GM11168 (cell line): Measurements from ENCODE around the gene C2orf49.
"Not testable (repeated sequence)": the region's sequence is repeated elsewhere in the genome, so short reads cannot be mapped to it uniquely, and the experiment has no call there.

Experiments used
- in situ Hi-C: fragments of 300-500 bp; cut with MboI; formaldehyde crosslinking; loops from one replicate; pipeline ENCODE4 v1.12.0; 2022; ENCODE audit warnings: low sequenced_read_pairs; ENCODE audit not compliant: unreplicated experiment

C2orf49 gene

DNA sequence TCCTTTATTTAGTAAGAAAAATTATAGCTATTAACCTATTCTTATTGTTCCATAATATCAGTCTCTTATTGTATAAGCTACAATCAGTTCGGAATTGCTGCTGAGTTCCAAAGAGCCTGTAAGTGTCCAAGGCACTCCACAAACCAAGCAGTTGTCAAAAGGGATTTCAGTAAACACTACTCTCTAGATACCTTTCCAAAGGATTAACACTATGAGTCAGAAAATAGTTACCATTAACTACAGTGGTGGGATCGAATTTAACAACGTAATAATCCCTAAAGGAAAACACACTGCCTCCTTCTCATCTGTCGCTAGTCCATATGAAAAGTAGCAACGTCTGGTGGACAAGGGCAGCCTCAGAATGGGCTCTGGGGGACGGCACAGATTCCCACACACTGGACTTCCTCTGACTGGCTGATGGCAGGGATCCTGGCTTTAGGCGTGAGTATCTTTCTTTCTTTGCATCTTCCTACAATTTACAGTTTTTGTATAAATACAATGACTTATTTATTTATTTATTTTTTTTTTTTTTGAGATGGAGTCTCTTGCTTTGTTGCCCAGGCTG, 16.6 kb upstream of the C2orf49 start:
- in situ Hi-C loops = no loop called here

DNA sequence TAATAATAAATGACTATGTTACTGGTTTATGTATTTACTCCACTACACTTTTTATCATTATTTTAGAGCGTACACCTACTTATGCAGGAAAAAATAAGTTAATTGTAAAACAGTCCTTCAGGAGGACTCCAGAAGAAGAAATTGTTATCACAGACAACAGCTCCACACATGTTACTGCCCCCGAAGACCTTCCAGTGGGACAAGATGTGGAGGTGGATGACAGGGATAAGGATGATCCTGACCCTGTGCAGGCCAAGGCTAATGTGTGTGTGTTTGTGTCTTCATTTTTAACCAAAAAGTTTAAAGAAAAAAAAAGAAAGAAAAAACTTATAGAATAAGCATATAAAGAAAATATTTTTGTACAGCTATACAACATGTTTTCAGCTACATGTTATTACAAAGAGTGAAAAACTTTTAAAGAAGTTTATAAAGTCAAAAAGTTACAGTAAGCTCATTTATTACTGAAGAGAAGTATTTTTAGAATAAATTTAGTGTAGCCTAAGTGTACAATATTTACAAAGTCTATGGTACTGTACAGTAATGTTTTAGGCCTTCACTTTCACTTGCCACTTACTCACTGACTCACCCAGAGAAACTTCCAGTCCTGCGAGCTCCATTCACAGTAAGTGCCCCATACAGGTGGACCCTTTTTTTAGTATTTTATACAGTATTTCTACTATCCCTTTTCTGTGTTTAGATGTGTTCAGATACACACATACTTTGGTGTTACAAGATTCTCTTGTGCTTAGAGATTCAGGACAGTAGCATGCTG, 15.3 kb upstream of the C2orf49 start:
- in situ Hi-C loops = no loop called here

- in situ Hi-C loops = no loop called here
Observed at GRCh38 chr2:105323111-105323510, 14.2 kb upstream of the C2orf49 start.

- in situ Hi-C loops = no loop called here
Observed at GRCh38 chr2:105324101-105324500, 13.2 kb upstream of the C2orf49 start.

DNA sequence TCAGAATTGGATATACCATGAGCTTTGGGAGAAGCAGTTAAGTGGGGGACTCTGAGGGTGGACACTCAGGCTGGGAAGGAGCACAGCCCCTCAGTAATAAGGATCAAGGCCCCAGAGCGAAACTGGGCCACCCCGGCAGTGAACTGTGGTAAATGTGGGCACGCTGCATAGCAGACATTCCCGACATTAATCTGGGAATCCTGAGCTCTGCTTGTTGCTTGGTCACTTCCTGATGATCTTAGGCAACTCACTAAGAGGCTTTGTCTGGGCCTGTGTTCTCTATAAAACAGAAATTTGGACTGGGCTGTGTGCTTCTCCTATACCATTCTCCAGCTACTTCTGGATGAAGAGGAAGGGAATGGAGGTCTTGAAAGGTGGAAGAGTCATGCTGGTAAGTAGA, 12.6 kb upstream of the C2orf49 start:
- in situ Hi-C loops = no loop called here

- in situ Hi-C loops = no loop called here
Observed at GRCh38 chr2:105325389-105325963, 11.9 kb upstream of the C2orf49 start.

- in situ Hi-C loops = not testable (repeated sequence)
Observed at GRCh38 chr2:105327271-105327670, 10.1 kb upstream of the C2orf49 start.

- in situ Hi-C loops = no loop called here
Observed at GRCh38 chr2:105327690-105328089, 9.7 kb upstream of the C2orf49 start.

DNA sequence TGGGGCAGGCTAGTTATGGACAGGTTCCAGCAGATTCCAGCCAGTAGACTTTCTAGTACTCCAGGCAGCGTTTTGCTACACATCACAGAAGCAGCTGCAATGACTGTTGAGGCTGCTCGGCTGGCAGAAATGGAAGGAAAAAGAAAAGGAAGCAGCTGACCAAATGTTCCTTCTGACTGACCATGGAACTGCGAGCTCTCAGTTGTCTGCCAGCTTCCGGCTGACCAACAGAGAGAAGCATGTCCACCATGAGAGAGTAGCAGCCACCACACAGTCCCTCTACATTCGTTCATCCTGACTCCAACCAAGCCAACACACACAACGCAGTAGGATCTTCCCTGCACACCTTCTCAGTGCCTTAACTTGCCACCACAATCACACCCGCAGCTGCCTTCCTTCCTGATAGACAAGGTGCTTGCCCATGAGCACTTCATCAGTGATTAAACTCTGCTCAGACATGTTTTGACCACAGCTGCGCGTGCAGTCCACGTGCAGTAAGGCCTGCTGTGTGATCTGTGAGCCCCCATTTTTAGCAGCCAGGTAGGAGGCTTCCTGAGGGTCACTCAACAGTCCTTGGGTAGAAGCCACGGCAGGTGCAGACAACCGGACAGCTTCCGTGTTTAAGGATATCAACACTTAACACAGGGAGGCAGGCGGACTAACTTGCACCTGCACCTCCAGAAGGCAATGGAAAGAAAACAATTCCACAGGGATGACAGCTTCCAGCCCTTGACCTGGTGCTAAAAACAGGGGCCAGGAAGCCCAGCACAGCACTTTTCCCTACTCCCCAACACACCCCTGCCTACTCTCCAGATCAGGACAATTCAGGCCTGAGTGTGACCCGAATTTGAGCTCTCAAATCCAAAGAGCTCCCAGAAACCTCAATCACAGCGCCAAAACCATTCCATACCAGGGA, 8.8 kb upstream of the C2orf49 start:
- in situ Hi-C loops = no loop called here

- in situ Hi-C loops = no loop called here
Observed at GRCh38 chr2:105329197-105329554, 8.2 kb upstream of the C2orf49 start.

GRCh38 chr2:105329561-105330495, 7.5 kb upstream of the C2orf49 start, which contains the start of gene TGFBRAP1:
TGFBRAP1 (minus strand) TSS chr2:105329735; CDS start chr2:105308301, 21,434 bp downstream.
- in situ Hi-C loops = no loop called here

GRCh38 chr2:105330681-105331375, 6.5 kb upstream of the C2orf49 start:
- in situ Hi-C loops = no loop called here

DNA sequence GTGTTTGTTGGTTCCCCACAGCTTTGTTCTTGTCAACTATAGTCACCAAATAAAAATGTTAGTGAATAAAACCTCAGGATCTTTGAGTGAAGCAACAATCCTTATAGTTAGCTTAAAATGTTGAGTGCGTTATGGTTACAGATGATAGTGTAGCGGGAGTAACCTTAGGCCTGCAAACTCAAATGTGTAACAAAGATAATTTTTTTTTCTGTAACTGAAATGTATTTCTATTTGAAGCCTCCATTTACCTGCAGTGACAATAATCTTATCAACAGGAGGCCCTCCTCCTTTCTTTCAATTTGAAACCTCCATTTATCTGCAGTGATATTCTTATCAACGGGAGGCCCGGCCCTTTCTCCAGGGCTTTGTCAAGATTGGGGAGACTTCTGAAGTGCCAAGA, 3.1 kb upstream of the C2orf49 start:
- in situ Hi-C loops = no loop called here

GRCh38 chr2:105335469-105335868, 1.9 kb upstream of the C2orf49 start:
- in situ Hi-C loops = no loop called here

DNA sequence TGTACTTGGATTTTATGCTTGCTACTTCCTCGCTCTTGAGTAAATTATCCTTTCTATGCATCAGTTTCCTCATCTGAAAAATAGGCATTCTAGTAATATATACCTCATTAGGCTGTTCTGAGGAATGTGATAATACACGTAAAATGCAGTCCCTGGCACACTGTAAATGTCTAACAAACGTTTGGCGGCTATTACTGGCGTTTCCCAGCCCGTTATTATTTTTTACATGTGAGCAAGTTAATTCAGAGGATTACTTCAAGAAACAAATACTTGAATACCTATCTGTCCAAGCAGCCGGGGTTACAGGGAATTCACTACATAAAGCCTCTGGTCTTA, 586 bp upstream of the C2orf49 start:
- in situ Hi-C loops = no loop called here

DNA sequence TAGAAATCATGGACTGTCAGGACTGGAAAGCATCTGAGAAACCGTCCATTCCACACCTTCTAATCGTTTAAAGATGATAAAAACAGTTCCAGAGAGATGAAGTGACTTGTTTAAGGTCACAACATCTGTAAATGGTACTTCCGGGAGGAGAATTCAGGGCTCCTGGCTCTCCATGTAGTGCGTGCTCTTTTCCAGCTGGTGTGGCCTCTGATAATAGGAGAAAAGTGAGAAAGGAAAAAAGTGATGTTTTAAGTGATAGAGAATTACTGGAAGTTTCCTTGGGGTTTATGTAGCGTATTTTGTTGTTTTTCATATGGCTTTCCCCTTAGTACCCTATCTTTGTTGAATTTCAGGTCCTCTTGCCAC, 663 bp downstream of the C2orf49 start:
- in situ Hi-C loops = no loop called here

DNA sequence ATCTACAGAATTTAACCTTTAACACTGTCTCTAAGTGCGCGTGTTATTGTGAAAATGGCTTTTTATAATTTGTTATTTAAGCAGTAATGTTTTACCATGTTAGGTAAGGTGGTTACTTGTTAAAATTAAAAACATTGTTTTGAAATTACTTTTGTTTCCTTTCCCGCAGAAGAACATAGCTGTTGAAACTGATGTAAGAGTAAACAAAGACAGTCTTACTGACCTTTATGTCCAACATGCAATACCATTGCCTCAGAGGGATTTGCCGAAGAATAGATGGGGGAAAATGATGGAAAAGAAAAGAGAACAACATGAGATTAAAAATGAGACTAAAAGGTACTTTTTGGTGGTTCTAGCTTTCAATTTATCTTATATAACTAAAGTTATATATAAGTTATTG, 2.1 kb downstream of the C2orf49 start:
- in situ Hi-C loops = no loop called here

- in situ Hi-C loops = no loop called here
Observed at GRCh38 chr2:105344704-105345345, 7.5 kb downstream of the C2orf49 start.

GRCh38 chr2:105357122-105357521, 19.8 kb downstream of the C2orf49 start:
- in situ Hi-C loops = no loop called here
